ENCODE results near the gene RAB31. TPM values are rescaled to one million over a fixed set of nuclear protein-coding genes. Genes with fewer than 3 reads are reported as not detected.

The RAB31 gene
- total and polyA plus RNA-seq, 2 of the 13 experiments (the other 11 are each of a cell fraction or from before 2014, with no cell fraction given): 1.1 to 1.7 TPM

- TF ChIP-seq PHB2 (IDR thresholded peaks at IDR 0.05; ENCODE audit: partially characterized antibody) (no peak), ZNF709 (CRISPR knock-in tag; IDR thresholded peaks at IDR 0.05) (no peak), FOXC1 (CRISPR knock-in tag; IDR thresholded peaks at IDR 0.05; ENCODE audit: borderline replicate concordance) (no peak), ZBTB43 (CRISPR knock-in tag; conservative IDR thresholded peaks at IDR 0.05) (no peak), ZNF10 (CRISPR knock-in tag; IDR thresholded peaks at IDR 0.05; ENCODE audit: borderline replicate concordance, low read depth) (no peak)
These were observed 163.2 kb downstream of the RAB31 start (continued) for GRCh38 chr18:9871244-9871746.

GRCh38 chr18:9872823-9873222 is 164.7 kb downstream of the RAB31 start:
- Histone ChIP-seq H2AFZ (ENCODE audit: low read length) (no peak overlapping the region), H3K27ac (ENCODE audit: extremely low read length, insufficient read depth, low read length) (no peak overlapping the region), H3K9me3 (ENCODE audit: low read length) (no peaks in the 10 kb centered on the region), H3K4me2 (ENCODE audit: low read depth, low read length) (no peak overlapping the region), H4K20me1 (ENCODE audit: insufficient read depth, low read length) (no peaks in the 10 kb centered on the region), H3K4me3 (replicated peaks in 1 of 3; ENCODE audit: insufficient read depth in 1 of 3, low read depth in 2 of 3, low read length in 3 of 3) (no peak overlapping the region), H3K27me3 (ENCODE audit: control insufficient read depth in 1 of 2, insufficient read depth in 2 of 2, low read length in 2 of 2) (no peaks in the 10 kb centered on the region; a peak in 1 of 5 replicates), H3K9ac (ENCODE audit: insufficient read depth, low read depth, low read length) (no peak overlapping the region), H3K36me3 (replicated peaks in 1 of 2; ENCODE audit: control insufficient read depth in 1 of 2, insufficient read depth in 2 of 2, low read length in 2 of 2) (no peaks in the 10 kb centered on the region), H3K79me2 (ENCODE audit: insufficient read depth, low read length) (no peaks in the 10 kb centered on the region), H3K4me1 (ENCODE audit: insufficient read depth, low read length) (peaks cover 46% of the 10 kb centered on the region)
- no peak for TF ChIP-seq ZNF101 (CRISPR knock-in tag; IDR thresholded peaks at IDR 0.05; ENCODE audit: borderline replicate concordance, low read depth)
- TF ChIP-seq ZNF530 (CRISPR knock-in tag; IDR thresholded peaks at IDR 0.05; ENCODE audit: low read depth): no peak
- no TSS peak for BruUV-seq (replicated peaks)
- DNase-seq (ENCODE audit: low spot score) (no peak), FAIRE-seq (no peak), ATAC-seq (no peak)
- intact Hi-C loops (cut with micrococcal nuclease; ENCODE audit: unreplicated experiment) (no loop called here), in situ Hi-C loops (cut with HindIII; ENCODE audit: extremely low pct_ligation_motif_present, low pct_unique_long_range_greater_than_20kb) (no loop called here)
- ChIA-PET POLR2A (no interaction called here), CTCF (ENCODE audit: low intra/inter-chr PET ratio, low total read pairs) (no interaction called here)
